Measurements from ENCODE around the gene DNMT1.
A peak's percentile ranks its signal among the peaks of the same experiment; 100 is the strongest.
"Not testable (repeated sequence)": the region's sequence is repeated elsewhere in the genome, so short reads cannot be mapped to it uniquely, and the experiment has no call there.

Gene DNMT1

GRCh38 chr19:10184636-10185035 is 10.1 kb downstream of the DNMT1 start:
- H3K9me3 Mint-ChIP-seq, result no peaks in the 10 kb centered on the region
- no peak overlapping the region for H3K4me3 Mint-ChIP-seq
- H3K27me3 Mint-ChIP-seq, result no peaks in the 10 kb centered on the region
- H3K4me1 Mint-ChIP-seq (ENCODE audit: low read depth), result peaks cover 39% of the 10 kb centered on the region
- intact Hi-C loops (cut with micrococcal nuclease), result no loop called here
- H3K36me3 Mint-ChIP-seq (ENCODE audit: low read depth), result peaks cover 90% of the 10 kb centered on the region
- H3K27ac Mint-ChIP-seq, result peak overlapping the region; percentile 21

GRCh38 chr19:10183926-10184325 is 10.8 kb downstream of the DNMT1 start:
- Mint-ChIP-seq H3K4me3 (no peak overlapping the region), H3K27ac (peak overlapping the region; percentile 21), H3K36me3 (ENCODE audit: low read depth) (peaks cover 90% of the 10 kb centered on the region), H3K4me1 (ENCODE audit: low read depth) (peaks cover 34% of the 10 kb centered on the region), H3K9me3 (no peaks in the 10 kb centered on the region), H3K27me3 (no peaks in the 10 kb centered on the region)
- intact Hi-C loops (cut with micrococcal nuclease), result no loop called here

DNA sequence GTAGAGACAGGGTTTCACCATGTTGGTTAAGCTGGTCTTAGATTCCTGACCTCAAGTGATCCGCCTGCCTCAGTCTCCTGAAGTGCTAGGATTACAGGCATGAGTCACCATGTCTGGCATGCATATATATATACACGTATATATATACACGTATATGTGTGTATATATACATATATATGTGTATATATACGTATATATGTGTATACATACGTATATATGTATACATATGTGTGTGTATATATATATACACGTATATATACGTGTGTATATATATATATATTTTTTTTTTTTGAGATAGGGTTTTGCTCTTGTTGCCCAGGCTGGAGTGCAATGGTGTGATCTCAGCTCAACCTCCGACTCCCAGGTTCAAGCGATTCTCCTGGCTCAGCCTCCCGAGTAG is 11.9 kb downstream of the DNMT1 start:
- no peak overlapping the region for H3K27ac Mint-ChIP-seq
- peaks cover 90% of the 10 kb centered on the region for H3K36me3 Mint-ChIP-seq (ENCODE audit: low read depth)
- H3K4me1 Mint-ChIP-seq (ENCODE audit: low read depth), result peaks cover 25% of the 10 kb centered on the region
- no peaks in the 10 kb centered on the region for H3K9me3 Mint-ChIP-seq
- H3K4me3 Mint-ChIP-seq, result no peak overlapping the region
- intact Hi-C loops (cut with micrococcal nuclease), result no loop called here
- no peaks in the 10 kb centered on the region for H3K27me3 Mint-ChIP-seq

- intact Hi-C loops (cut with micrococcal nuclease), result no loop called here
- Mint-ChIP-seq H3K4me1 (ENCODE audit: low read depth) (peaks cover 18% of the 10 kb centered on the region), H3K27me3 (no peaks in the 10 kb centered on the region), H3K4me3 (no peak overlapping the region), H3K27ac (peak overlapping the region; percentile 27), H3K36me3 (ENCODE audit: low read depth) (peaks cover 90% of the 10 kb centered on the region), H3K9me3 (no peaks in the 10 kb centered on the region)
These were observed 12.7 kb downstream of the DNMT1 start for GRCh38 chr19:10182076-10182475.

- intact Hi-C loops (cut with micrococcal nuclease), result no loop called here
- H3K36me3 Mint-ChIP-seq (ENCODE audit: low read depth), result peaks cover 90% of the 10 kb centered on the region
- no peak overlapping the region for H3K27ac Mint-ChIP-seq
- peaks cover 12% of the 10 kb centered on the region for H3K4me1 Mint-ChIP-seq (ENCODE audit: low read depth)
- H3K9me3 Mint-ChIP-seq, result no peaks in the 10 kb centered on the region
- no peaks in the 10 kb centered on the region for H3K27me3 Mint-ChIP-seq
- H3K4me3 Mint-ChIP-seq, result no peak overlapping the region
These were observed 14.3 kb downstream of the DNMT1 start for GRCh38 chr19:10180459-10180858.

GRCh38 chr19:10180024-10180423 is 14.7 kb downstream of the DNMT1 start:
- H3K27ac Mint-ChIP-seq; H3K4me3 Mint-ChIP-seq; intact Hi-C loops (cut with micrococcal nuclease); H3K27me3 Mint-ChIP-seq; H3K9me3 Mint-ChIP-seq: not testable (repeated sequence)
- H3K36me3 Mint-ChIP-seq (ENCODE audit: low read depth), result peaks cover 90% of the 10 kb centered on the region
- H3K4me1 Mint-ChIP-seq (ENCODE audit: low read depth), result peaks cover 12% of the 10 kb centered on the region

DNA sequence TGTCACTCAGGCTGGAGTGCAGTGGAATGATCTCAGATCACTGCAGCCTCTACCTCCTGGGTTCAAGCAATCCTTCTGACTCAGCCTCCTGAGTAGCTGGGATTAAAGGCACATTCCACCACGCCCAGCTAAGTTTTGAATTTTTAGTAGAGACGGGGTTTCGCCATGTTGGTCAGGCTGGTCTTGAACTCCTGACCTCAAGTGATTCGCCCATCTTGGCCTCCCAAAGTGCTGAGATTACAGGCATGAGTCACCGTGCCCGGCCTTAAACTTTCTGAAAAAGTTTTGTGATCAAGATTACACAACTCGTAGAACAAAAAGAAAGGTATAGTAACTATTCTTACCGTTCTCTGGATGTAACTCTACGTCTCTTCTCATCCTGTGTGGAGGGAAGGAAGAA is 21.2 kb downstream of the DNMT1 start:
- intact Hi-C loops (cut with micrococcal nuclease), result no loop called here
- peaks cover 10% of the 10 kb centered on the region for H3K4me1 Mint-ChIP-seq (ENCODE audit: low read depth)
- H3K9me3 Mint-ChIP-seq, result no peaks in the 10 kb centered on the region
- H3K36me3 Mint-ChIP-seq (ENCODE audit: low read depth), result peaks cover 100% of the 10 kb centered on the region
- no peaks in the 10 kb centered on the region for H3K27me3 Mint-ChIP-seq
- no peak overlapping the region for H3K4me3 Mint-ChIP-seq
- peak overlapping the region; percentile 60 for H3K27ac Mint-ChIP-seq

DNA sequence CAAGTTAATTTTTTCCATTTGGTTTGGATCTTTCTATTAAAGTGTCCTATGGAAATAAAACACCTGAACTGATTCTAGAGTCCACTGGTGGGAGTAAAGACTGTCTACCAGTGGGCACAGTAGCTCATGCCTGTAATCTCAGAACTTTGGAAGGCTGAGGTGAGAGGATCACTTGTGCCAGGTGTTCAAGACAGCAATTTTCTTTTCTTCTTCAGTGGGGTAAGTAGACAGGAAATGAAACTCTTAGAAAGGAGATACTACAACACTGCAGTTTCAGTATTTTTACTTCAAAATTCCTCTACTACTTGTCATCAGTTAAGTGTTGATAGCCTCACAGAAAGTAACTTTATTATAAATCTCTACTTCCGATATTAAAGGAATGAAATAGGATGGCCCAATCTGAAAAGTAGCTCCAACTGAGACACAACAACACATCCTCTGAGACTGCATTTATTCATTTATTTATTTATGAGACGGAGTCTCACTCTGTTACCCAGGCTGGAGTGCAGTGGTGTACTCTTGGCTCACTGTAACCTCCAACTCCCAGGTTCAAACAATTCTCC is 26.3 kb downstream of the DNMT1 start:
- Mint-ChIP-seq H3K36me3 (ENCODE audit: low read depth) (peaks cover 100% of the 10 kb centered on the region), H3K4me1 (ENCODE audit: low read depth) (peaks cover under 1% of the 10 kb centered on the region), H3K27me3 (no peaks in the 10 kb centered on the region), H3K4me3 (no peak overlapping the region), H3K27ac (peak overlapping the region; percentile 46), H3K9me3 (no peaks in the 10 kb centered on the region)
- intact Hi-C loops (cut with micrococcal nuclease), result no loop called here

DNA sequence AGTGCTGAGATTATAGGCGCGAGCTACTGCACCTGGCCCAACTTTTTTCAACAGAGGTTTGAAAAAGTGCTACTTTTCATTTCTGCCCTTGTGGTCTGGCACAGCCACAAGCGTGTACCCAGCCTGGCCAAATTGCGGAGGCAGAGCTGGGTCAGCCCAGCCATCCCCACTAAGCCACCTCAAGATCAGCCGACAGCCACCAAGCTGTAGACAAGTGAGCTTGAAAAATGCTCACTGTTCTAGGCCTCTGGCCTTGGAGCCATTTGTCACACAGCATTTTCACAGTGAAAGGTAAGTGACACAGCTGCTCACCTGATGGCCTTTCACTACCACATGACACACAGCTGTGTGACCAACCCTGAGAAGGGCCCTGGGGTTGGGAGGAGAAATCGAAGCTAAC is 27.3 kb downstream of the DNMT1 start:
- intact Hi-C loops (cut with micrococcal nuclease), result no loop called here
- Mint-ChIP-seq H3K9me3 (no peaks in the 10 kb centered on the region), H3K4me3 (no peak overlapping the region), H3K27me3 (no peaks in the 10 kb centered on the region), H3K27ac (peak overlapping the region; percentile 2), H3K36me3 (ENCODE audit: low read depth) (peaks cover 100% of the 10 kb centered on the region), H3K4me1 (ENCODE audit: low read depth) (no peaks in the 10 kb centered on the region)

- H3K4me3 Mint-ChIP-seq; H3K27me3 Mint-ChIP-seq; H3K9me3 Mint-ChIP-seq; H3K4me1 Mint-ChIP-seq (ENCODE audit: low read depth); intact Hi-C loops (cut with micrococcal nuclease): not testable (repeated sequence)
- peak overlapping the region; percentile 2 for H3K27ac Mint-ChIP-seq
- H3K36me3 Mint-ChIP-seq (ENCODE audit: low read depth), result peaks cover 100% of the 10 kb centered on the region
These were observed 28.3 kb downstream of the DNMT1 start for GRCh38 chr19:10166501-10166900.

DNA sequence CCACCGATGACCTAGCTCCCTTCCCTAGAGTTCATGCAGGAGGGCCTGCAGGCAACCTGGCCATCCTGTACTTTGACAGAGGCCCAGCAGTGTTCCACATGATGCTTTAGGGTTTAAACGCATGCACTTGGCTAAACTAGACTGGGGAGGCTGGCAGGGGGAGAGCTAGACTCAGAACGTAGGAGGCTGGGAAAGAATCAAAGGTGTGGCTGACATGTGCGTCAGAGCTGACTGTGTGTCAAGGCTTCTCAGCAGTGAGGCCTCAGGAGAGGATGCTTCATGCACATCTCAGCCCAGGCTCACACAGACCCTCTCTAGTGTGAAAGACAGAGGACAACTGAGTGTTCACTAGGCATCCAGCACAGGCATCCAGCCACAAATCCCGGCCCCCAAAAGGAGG is 28.7 kb downstream of the DNMT1 start:
- Mint-ChIP-seq H3K4me1 (ENCODE audit: low read depth) (no peaks in the 10 kb centered on the region), H3K4me3 (no peak overlapping the region), H3K9me3 (no peaks in the 10 kb centered on the region), H3K27ac (no peak overlapping the region), H3K27me3 (no peaks in the 10 kb centered on the region), H3K36me3 (ENCODE audit: low read depth) (peaks cover 100% of the 10 kb centered on the region)
- intact Hi-C loops (cut with micrococcal nuclease), result no loop called here

GRCh38 chr19:10163536-10163935 is 31.2 kb downstream of the DNMT1 start:
- intact Hi-C loops (cut with micrococcal nuclease), result no loop called here
- peaks cover 100% of the 10 kb centered on the region for H3K36me3 Mint-ChIP-seq (ENCODE audit: low read depth)
- H3K27me3 Mint-ChIP-seq, result no peaks in the 10 kb centered on the region
- no peaks in the 10 kb centered on the region for H3K9me3 Mint-ChIP-seq
- H3K4me1 Mint-ChIP-seq (ENCODE audit: low read depth), result no peaks in the 10 kb centered on the region
- H3K4me3 Mint-ChIP-seq, result no peak overlapping the region
- peak overlapping the region; percentile 52 for H3K27ac Mint-ChIP-seq

GRCh38 chr19:10159610-10160009 is 35.1 kb downstream of the DNMT1 start:
- Mint-ChIP-seq H3K4me1 (ENCODE audit: low read depth) (no peaks in the 10 kb centered on the region), H3K4me3 (no peak overlapping the region), H3K27me3 (no peaks in the 10 kb centered on the region), H3K36me3 (ENCODE audit: low read depth) (peaks cover 100% of the 10 kb centered on the region), H3K9me3 (no peaks in the 10 kb centered on the region), H3K27ac (no peak overlapping the region)
- intact Hi-C loops (cut with micrococcal nuclease), result no loop called here

DNA sequence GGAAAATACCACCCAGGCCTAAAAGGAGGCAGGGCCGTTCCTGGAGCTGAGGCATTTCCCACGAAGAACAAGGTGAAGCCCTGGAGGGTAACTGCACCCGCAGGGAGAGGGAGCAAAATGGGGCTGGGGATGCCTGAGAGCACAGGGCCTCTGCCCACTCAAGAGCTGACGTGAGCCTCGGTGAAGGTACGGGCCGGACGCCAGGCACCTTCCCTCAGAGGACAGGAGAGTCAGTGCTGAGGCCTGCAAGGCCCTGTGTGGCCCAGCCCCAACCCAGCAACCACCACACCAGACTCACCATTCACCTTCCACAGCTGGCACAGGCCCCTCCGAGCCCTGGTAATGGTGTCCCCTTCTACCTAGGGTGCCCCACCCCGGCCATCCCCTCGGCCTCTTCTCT is 36.3 kb downstream of the DNMT1 start:
- Mint-ChIP-seq H3K9me3 (no peaks in the 10 kb centered on the region), H3K4me1 (ENCODE audit: low read depth) (no peaks in the 10 kb centered on the region), H3K27me3 (no peaks in the 10 kb centered on the region), H3K36me3 (ENCODE audit: low read depth) (peaks cover 100% of the 10 kb centered on the region), H3K4me3 (no peak overlapping the region), H3K27ac (peak overlapping the region; percentile 70)
- intact Hi-C loops (cut with micrococcal nuclease), result no loop called here

- H3K27ac Mint-ChIP-seq, result peak overlapping the region; percentile 70
- H3K27me3 Mint-ChIP-seq, result no peaks in the 10 kb centered on the region
- no peaks in the 10 kb centered on the region for H3K4me1 Mint-ChIP-seq (ENCODE audit: low read depth)
- H3K9me3 Mint-ChIP-seq, result no peaks in the 10 kb centered on the region
- intact Hi-C loops (cut with micrococcal nuclease), result no loop called here
- no peak overlapping the region for H3K4me3 Mint-ChIP-seq
- H3K36me3 Mint-ChIP-seq (ENCODE audit: low read depth), result peaks cover 100% of the 10 kb centered on the region
These were observed 36.7 kb downstream of the DNMT1 start for GRCh38 chr19:10158071-10158470.

Measured in dendritic cell treated with granulocyte-macrophage colony-stimulating factor and Interleukin-4, amounts not matched to agents 40 ng/mL and 50 ng/mL, for 4 days (primary cell).